ENCODE results near the gene SKA3.

DNA sequence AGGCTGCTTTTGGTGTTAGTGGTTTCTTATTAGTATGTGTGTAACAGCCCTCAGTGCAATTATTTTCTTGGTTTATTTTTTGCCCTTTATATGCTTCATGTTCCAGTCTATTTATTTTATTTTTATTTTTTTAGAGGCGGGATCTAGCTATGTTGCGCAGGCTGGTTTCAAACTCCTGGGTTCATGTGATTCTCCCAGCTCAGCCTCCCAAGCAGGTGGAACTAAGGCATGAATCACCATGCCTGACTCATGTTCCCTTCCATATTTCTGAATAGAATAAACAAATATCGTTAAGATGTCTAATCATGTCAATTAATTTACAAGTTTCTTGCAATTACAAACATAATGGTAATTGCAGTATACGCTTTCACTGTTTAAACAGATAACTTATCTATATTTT is 11.7 kb downstream of the SKA3 start:
- TF ChIP-seq, protein P1, sequence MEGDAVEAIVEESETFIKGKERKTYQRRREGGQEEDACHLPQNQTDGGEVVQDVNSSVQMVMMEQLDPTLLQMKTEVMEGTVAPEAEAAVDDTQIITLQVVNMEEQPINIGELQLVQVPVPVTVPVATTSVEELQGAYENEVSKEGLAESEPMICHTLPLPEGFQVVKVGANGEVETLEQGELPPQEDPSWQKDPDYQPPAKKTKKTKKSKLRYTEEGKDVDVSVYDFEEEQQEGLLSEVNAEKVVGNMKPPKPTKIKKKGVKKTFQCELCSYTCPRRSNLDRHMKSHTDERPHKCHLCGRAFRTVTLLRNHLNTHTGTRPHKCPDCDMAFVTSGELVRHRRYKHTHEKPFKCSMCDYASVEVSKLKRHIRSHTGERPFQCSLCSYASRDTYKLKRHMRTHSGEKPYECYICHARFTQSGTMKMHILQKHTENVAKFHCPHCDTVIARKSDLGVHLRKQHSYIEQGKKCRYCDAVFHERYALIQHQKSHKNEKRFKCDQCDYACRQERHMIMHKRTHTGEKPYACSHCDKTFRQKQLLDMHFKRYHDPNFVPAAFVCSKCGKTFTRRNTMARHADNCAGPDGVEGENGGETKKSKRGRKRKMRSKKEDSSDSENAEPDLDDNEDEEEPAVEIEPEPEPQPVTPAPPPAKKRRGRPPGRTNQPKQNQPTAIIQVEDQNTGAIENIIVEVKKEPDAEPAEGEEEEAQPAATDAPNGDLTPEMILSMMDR (conservative IDR thresholded peaks at IDR 0.05; ENCODE audit: low read length) = no peak
- no peak for TF ChIP-seq EZH2phosphoT487 (IDR thresholded peaks at IDR 0.05; ENCODE audit: borderline replicate concordance)
